Activated CD4-positive, CD25-positive, alpha-beta regulatory T cell (primary cell): Measurements from ENCODE around the gene NSD2.
"Not testable (repeated sequence)": the region's sequence is repeated elsewhere in the genome, so short reads cannot be mapped to it uniquely, and the experiment has no call there.

ENCODE experiments used
- DNase-seq, 4 experiments: peaks; one replicate each; lab custom pipeline; 2025; lab: John Stamatoyannopoulos, UW

Gene NSD2

DNA sequence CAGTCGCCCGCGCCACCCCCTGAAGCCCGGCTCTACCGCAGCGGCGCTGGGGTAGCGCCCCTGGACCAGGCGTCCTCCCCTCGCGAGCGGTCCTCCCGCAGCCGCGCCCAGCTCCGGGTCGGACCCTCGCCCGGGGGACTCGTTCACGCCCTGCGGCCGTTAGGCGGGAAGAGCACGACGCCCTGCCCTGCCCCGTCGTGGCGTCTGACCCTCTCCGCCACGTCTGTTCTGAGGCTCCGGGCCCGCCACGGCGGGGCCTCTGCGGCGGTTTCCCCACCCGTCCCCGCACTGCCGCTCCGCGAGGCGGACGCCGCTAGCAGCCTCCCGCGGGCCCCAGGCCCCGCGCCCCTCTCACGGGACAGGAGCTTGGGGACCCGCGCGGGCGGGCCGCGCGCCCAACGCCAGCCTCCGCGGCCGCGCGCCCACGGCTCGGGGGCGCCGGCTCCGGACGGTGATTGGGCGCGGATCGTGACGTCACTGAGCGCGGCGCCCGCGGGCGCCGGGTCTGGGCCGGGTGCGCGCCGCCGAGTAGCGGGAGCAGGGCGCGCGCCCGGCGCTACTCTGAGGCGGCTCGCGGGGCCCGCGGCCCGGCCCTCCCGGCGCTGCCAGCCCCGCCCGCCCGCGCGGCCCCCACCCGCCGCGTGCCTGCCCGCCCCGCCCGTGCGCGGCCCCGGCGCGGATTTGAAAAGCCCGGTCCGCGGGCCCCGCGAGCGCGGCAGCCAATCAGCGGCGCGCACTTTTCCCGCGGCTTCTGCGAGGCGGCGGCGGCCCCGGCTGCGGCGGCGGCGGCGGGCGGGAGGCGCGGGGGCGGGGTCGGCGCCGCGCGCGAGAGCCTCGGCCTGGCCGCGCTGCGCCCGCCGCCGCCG, at the start of gene NSD2:
Gene NSD2, plus strand, starts transcription at position 816 of the 866 bp plus-strand sequence. CDS start 29,262 bp downstream, outside the sequence.
- DNase-seq = peak; percentile 79 to 88 (median 83)

DNA sequence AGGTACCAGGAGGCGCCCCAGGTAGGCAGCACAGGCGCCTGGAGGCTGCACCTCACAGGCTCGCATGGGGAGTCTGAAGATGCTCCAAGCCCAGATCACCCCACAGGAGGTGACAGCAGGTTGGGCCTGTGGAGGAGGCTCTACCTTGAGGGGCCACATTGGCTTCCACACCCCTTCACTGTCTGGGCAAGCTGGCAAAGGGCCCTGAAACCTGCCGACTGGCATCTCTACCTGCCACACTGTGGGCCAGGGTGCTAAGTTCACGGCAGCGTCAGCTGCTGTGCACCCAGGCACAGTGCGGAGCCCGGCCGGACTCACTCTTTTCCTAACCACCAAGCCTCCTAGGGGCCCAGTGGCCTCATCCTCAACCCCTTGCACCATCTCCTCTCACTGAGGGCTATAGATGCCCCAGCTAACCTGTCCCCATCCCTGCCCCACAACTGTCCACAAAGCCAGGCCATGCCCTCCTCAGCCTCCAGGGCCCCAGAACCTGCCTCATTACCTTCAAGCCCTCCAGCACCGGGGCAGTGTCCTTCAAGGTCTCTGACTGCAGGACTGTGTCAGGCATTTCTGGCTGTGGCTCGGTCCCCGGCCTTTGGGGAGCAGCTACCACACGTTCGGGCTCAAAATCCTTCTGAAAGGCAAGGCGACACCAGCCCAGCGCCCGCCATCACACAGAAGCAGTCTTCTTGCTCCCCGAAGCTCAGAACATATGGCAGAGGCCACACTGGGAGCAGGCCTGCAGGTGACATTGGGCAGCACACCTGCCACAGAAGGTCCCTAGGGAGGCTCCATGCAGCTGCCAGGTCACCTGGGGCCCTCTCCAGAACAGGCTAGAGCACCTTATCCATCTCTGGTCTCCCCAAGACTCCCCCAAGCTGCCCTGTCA, 49.3 kb upstream of the NSD2 start:
- no peak for DNase-seq

DNA sequence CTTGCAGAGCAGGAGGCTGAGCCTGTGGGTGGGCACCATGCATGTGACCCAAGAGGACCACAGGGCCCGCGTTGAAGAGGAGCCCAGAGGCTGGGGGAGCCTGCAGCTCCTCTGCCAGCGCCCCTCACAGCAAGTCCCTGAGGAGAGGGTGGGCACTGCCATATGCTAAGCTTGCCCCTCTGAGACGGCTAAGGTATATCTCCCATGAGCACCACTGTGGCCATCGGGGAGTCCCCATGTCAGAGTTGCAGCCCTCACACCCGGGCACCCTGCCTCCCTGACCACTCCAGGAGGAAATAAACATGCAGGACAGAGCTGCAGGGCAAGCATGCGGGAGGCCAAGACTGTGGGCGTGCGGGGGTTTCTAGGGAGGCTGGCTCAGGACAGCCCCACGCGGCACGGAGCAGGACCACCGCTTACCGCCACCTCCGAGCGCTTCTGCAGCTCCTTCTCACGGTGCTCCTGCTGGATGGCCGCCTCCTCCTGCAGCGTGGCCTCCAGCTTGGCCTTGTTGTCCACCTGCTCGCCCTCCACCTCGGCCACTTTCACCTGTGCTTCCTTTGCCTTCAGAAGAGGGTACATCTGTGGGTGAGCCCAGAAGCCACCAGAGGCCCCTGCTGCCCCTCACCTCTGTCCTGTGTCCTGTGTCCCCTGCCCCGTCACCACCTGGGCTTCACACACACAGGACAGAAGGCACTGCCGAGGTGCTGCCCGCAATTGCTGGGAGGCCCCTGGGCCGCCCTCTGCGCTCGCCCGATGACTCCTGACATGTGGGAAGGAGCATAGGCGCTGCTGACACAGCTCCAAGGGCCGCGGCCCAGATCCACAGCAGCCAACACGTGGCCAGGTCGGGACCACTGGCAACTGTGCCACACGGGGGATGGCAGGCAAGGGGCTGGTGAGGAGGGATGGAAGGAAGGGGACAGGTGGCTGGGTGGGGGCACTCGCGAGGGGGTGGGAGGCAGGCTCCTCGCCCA, 48.3 kb upstream of the NSD2 start:
- no peak for DNase-seq

DNA sequence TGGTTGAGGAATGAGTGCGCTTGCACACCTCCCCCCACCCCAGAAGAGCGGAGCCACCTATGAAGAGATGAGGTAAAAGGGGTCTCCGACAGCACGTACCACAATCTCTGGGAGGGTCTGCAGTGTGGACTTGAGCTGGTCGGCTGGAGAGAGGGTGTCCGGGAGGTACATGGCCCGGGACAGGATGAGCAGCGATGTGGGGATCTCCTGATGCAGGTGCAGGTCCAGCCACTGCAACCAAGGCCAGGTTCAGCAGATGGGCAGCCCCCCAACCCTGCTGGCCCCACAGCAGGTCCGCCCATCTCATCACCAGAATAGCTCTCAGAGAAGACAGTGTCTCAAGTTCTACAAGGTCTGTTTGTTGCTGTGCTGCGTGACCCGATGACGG, 47.7 kb upstream of the NSD2 start:
- DNase-seq = no peak

DNA sequence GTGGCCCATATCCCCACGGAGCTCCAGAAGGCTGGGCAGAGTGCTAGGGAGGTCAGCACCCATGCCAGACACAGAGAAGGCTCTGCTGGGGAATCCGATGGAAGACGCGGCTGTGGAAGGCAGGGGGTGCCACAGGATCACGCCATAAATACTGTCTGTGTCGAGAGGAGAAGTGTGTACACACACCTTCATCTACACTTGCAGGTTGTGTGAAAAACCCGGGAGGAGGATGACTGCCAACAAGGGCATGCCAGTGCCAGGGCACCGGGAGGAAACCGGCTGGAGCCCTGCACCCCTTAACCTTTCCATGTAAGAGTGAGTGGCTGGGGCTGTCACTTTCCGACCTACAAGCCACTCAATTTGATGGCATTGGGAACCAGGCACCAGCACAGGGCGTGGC, 46.4 kb upstream of the NSD2 start:
- no peak for DNase-seq

DNA sequence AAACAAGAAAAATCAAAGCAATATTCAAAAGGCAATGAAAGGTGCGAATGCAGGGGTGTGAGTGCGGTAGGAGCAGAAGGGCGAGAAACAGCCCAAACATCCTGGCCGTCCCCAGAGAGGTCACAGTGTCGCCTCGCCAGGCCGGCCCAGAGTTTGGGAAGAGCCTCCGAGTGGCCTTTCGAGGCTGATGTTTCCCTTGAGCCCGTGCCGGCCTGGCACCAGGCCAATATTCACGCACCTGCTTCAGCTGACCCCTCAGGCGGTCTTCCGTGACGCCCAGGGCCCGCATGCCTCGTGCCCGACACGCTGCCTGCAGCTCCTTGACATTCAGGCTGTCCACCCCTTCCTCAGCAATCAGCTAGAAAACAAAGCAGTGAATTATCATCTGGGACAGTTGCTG, 45.9 kb upstream of the NSD2 start:
- no peak for DNase-seq

DNA sequence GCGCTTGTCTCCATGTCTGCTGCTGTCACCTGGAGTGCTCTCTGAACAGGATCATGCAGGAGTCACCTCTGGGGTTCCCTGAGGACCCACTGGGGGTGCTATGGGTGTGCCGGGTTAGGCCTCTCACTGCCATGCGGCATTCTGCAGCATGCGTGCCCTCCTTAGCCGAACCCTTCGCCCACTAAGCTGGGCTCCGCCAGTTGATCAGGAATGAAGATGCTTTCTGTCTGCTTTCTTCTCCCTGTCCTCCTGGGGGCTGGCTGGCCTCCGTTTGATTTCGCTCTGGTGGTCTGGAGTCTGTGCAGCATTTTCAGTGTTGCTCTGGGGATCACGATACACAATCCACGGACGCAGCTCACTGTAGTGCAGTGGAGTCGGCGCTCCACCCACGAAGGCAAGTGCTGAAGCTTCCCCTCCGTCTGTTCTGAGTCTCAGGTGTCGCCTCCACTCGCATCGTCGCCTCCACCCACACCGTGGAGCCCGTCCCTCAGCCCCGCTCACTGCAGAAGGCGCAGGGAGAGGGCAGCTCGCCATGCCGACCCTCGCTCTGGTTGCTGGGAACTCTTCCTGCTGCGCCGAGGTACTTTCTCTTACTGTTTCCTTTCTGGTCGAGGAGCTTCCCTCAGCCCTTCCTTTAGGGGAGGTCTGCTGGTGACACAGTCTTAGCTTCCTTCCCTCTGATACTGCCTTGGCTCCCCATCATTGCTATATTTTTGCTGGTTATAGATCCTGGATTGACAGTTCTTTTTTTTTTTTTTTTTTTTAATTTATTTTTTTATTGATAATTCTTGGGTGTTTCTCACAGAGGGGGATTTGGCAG, 44.5 kb upstream of the NSD2 start:
- DNase-seq = no peak

DNA sequence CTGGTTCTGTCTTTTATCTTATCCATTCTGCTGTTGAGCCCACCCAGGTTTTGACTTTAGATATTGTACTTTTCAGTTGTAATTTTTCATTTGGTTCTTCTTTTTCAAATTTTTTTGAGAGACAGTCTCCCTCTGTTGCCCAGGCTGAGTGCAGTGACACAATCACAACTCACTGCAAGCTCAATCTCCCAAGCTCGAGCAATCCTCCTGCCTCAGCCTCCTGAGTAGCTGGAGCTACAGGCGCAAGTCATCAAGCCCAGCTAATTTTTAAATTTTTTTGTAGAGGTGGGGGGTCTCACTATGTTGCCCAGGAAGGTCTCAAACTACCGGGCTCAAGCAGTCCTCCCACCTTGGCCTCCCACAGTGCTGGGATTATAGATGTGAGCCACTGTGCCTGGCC, 41.0 kb upstream of the NSD2 start:
- DNase-seq = no peak

DNA sequence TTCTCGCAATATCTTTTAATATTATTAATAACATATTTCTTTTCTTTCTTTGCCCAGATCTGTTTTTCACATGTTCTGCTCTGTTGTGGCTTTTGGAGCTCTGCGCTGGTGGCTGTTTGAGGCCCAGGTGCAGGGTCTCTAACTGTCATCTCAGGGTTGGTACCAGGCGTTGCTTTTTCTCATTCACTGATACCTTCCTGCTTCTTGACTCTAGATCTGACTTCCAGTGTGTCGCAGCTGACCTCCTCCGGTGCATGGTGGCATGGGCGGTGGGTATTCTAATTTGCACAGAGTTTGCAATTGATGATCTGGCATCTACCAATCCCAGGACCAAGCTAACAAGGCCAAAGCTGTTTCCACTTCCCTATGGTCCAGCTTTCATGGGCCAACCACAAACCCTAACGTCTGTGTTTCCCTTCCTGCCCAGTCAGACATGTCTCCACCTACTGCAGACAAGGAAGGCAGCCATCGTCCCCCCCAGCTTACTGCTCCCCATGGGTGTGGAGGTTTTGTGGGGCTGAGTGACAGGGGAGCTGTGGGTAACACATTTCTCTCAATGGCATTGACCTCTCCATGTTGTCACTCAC, 40.5 kb upstream of the NSD2 start:
- no peak for DNase-seq

DNA sequence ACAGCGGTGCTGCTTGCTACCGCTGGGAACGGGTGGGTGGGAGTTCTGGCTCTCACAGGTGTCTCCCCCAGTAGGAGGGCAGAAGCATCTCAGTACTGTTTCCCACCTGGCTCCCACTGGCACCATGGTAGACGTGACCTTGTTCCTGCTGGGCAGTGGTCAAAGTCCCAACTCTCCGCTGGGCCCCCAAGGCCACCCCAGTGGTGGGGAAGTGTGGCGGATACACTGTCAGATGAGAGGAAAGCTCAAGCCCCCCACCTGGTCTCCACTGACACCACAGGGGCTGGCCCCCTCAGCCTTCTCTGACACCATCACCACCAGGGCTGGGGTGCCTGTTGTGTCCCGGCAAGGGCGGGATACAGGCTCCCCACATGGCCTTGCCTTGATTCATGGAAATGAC, 39.9 kb upstream of the NSD2 start:
- DNase-seq = no peak

DNA sequence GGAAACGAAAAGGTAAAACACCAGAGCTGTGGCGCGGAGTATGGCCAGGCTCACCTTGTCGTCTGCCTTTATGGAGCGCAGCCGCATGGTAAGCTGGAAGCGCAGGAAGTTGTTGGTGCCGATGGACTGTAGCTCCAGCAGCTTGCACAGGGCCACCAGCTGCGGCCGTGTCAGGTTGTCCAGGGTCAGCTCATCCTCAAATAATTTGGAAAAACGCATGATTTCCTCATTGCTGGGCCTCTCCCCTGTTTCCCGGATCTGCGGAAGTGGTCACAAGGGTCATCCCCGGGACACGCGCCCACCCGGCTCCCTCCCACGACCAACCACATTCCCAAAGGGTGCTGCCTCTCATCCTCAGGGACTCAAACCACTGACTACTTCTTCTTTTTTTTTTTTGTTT, 38.5 kb upstream of the NSD2 start:
- no peak for DNase-seq

DNA sequence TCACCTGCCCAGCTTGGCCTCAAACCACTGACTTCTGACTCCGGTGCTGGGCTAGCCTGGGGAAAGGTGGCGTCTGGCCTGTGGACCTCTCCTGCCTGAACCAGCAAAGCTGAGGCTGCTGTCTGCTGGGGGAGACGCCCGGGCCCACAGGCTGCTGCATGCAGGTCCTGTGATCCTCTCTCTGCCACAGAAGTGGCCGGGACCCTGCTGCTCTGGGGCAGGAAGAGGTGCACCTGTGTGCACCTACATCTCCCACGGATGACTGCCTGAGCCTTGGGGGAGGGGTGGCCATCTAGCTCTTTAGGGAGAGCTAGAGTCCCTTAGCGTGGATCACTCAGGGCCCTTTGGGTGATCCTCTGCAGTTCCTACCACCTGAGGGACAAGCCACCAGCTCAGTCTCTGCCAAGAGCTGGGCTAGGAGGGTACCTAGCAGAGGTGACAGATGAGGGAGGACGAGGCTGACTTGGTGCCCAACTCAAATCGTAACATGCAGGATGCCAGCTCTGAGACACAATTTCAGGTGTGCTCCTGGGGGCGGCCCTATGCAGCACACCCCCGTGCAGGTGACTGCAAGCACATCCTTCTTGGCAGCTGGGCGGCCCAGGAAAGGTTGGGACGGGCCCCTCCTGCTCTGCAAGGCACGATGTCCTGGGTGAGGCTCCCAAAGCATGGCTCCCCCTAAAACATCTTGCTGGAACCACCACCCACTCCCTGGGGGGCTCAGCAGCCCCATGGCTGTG, 37.7 kb upstream of the NSD2 start:
- DNase-seq = no peak

DNA sequence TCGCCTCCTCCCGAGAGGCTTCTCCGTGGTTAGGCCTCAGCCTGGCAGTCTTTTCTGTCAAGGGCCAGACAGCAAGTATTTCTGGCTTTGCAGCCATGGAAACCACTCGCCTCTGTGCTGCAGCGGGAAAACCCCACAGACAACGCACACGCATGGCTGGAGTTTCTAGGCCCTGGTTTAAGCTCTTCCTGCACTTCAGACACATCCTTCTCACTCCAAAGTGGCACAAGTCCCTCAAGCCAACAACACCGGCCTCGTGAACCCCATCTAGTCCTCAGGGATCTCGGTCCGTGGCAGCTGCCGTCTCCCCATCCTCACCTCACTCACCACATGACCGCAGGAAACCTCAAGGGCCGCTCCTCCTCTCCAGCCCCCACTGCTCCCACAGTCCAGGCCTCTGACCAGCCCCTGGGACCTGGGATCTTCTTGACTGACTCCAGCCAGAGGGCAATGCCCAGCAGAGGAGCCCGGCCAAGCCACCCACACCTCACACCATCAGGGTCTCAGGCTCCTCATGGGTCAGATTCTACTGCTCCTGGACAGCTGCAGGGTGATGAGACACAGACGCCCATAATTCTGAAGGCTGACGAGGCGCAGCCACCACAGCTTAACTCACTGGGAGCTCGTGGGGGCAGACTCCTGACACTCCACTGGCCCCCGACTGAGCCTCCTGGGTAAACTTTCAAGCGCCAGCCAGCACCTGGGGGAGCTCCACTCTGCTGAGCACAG, 37.0 kb upstream of the NSD2 start:
- no peak for DNase-seq

DNA sequence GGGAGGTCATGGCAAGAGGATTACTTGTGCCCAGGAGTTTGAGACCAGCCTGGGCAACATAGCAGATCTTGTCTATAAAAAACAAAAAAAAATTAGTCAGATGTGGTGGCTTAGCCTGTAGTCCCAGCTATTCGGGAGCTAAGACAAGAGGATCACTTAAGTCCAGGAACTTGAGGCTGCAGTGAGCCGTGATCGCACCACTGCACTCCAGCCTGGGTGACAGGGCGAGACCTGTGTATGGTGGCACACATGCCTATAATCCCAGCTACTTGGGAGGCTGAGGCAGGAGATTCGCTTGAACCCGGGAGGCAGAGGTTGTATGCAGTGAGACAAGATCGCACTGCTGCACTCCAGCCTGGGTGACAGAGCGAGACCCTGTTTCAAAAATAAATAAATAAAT, 35.4 kb upstream of the NSD2 start:
- DNase-seq = not testable (repeated sequence)

DNA sequence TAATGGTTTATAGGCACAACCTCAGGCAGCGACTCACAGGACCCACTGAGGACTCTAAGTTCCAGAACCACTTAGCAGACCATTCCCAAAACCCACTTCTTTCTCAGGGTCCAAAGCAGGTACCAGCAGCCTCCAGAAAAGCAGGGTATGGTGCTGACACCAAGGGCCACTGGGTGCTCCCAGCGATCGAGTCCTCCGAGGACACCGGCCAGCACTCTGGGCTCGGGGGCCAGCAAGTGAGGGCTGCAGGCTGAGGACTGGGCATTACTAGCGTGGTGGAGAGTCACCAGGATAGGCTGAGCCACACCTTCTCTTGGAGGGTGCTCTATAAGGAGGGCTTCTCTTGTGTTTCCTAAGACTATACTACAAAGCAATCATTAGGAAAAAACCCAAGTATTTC, 34.5 kb upstream of the NSD2 start:
- DNase-seq = no peak

DNA sequence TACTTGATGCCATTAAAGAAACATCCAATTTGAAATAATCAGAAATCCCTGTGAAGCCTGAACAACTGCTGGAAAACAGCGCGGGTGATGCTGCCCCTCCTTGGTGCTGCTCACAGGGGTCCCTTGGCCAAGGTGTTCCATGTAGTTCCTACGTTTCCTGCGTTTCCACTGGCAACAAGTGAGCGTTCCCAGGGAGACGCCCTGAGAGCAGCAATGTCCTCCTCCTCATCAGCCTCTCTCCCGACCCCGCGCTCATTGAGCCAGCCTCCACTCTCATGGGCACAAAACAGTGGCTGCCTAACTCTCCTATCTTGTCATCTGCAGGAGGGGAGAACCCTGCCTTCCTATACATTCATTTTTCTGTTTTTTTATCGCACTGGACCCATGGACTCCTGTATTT, 34.1 kb upstream of the NSD2 start:
- DNase-seq = no peak

DNA sequence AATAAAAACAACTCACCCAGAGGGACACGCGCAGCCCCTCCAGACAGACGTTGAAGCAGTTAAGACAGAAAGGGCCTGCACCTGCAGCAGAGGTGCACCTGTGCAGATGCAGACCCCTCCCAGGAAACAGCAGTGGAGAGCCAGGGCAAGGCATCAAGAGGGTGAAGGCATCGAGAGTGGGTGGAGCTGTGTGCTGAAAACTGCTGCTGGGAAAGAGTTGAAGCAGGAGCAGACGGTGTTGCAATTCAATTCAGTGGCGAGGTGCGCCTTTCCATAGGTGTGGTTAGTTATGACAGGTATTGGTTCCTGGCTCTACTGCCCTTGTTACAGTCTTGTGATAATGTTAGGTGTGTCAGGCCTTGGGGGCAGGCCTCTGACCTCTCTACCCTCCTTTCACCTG, 31.9 kb upstream of the NSD2 start:
- DNase-seq = no peak

DNA sequence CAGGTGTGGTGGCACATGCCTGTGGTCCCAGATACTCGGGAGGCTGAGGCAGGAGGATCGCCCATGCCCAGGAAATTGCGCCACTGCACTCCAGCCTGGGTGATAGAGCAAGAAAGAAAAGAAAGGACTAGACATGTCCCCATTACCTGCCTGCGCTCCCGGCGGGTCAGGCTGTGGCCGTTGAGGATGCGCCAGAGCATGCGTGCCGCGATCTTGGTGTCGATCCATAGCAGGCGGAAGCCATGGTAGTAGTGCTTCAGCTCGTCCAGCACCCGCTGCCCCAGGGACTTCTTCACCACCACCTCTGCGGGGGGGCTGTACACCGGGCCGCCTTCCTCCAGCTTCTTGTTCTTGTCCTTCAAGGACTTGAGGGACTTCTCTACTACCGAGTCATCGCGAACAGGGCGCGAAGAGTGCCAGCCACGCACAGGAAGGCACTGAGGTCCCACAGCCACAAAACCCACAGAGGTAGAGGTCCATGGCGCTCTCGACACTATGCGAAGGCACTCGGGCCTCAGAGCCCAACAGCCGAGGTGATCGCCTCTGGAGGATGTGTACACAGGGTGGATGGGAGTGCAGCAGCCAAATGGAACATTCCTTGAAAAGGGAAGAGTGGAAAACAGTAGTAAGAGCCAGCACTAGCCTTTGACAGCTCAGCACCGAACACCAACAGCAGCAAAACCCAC, 29.8 kb upstream of the NSD2 start:
- DNase-seq = no peak

DNA sequence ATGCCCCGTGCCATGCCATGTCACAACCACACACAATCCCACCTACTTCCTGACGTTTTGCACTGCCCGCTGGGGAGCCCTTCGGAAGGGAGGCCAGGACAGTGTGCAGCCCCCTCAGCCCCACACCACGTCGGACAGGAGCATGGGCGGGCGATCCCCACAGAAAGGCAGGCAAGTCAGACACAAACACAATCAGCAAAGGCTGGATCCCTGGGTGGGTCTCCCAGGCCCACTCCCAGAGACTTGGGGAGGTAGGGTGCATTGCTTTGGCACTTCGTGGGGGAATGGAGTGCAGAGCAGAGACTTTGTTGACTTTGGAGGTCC, 29.3 kb upstream of the NSD2 start:
- no peak for DNase-seq
